ENCODE results near the gene TMEM50A. TPM values are rescaled to one million over a fixed set of nuclear protein-coding genes. Genes with fewer than 3 reads are reported as not detected.
"Not testable (repeated sequence)": the region's sequence is repeated elsewhere in the genome, so short reads cannot be mapped to it uniquely, and the experiment has no call there.

Gene TMEM50A
- total RNA-seq (2014; rRNA removed; shearing (Covaris generic)), result 124 and 132 TPM in 2 replicates

DNA sequence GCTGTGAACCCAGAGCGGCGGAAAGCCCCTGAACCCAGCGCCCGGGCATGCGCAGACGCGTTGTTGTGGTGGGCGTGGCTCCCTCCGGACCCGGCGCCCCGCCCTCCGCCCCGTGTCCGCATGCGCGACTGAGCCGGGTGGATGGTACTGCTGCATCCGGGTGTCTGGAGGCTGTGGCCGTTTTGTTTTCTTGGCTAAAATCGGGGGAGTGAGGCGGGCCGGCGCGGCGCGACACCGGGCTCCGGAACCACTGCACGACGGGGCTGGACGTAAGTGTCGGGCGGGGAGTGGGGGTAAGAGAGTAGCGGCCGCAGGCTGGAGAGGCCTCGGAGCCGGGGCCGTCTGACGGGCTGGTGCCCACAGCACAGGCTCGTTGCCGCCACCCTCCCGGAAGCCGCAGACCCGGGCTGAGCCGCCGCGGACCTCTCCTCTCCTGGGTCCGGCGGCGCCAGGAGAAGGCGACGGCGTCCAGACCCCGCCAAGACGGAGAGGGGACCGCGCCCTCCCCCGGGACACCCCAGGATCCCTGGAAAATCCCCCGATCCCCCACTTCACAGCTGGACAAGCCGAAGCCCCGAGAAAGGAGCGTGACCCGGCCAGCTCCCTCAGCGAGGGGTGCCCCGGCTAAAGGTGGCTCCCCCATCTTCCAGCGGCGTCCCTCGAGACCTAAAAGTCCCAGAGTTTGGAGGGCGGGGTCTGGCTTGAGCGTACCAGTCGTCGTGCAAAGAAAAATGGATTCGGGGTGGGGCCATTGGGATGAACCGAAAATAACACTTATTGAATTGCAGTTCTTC lies at the start of gene TMEM50A:
Gene TMEM50A (plus strand): TSS at position 147 of the 794 bp plus-strand sequence. CDS start 2,153 bp downstream, outside the sequence.
- peak; percentile 88 for DNase-seq (ENCODE audit: low read depth)

DNA sequence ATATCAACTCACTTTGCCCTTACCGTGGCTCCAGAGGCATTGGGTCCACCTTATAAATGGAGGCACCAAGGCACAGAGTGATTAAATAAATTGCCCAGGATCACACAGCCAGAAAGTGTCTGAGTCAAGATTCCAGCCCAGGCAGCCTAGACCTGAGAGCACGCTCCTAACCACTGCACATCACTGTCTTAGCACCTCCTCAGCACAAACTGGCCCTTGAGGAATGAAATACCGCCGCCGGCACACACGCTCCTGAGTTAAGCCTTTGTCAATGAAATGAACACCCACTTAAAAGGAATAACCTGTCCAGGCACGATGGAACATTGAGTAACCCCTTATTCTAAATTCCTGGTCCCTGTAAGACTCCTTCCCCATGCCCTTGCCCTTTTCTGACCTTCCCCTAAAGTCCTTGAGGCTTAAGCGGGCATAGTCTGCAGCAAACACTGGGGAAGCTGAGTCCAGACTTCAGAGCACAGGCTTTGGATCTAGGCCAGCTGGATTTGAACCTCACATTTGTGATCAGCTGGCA lies 49.5 kb upstream of the TMEM50A start:
- DNase-seq (ENCODE audit: low read depth), result not testable (repeated sequence)

DNA sequence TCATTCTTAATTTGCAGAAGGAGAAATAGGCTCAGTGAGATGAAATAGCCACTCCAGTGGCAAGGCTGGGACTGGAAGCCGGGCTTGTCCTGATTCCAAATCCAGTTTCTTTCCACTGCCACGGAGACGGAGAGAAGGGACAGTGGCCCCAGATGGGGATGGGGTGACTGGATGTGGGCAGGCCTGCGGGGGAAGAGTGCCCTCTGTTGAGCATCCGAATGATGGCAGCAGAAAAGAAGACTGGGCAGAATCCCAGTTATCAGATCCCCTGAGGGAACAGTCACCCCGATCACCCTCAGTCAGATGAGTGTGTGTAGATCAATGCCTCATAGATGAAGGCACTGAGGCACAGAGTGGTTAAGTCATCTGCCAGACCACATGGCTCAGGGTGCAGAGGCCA lies 48.1 kb upstream of the TMEM50A start:
- DNase-seq (ENCODE audit: low read depth), result not testable (repeated sequence)

DNA sequence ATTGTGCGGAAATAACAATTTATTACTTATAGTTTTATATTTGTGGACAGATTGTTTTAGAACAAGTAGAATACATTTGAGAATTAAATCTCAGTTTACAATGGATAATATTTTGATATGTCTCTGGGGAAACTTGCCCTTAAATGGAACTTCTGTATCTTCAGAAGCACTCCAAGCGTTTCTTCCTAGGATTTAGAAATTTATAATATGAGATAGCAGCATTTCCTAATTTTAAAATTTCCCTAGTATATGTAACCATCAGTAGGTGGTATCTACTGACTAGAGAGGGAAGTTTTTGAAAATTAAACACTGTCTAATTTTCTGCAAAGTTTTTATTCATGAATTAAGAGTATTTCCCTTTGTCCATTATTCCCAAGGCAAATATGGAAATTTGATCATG lies 44.7 kb upstream of the TMEM50A start:
- not testable (repeated sequence) for DNase-seq (ENCODE audit: low read depth)

DNA sequence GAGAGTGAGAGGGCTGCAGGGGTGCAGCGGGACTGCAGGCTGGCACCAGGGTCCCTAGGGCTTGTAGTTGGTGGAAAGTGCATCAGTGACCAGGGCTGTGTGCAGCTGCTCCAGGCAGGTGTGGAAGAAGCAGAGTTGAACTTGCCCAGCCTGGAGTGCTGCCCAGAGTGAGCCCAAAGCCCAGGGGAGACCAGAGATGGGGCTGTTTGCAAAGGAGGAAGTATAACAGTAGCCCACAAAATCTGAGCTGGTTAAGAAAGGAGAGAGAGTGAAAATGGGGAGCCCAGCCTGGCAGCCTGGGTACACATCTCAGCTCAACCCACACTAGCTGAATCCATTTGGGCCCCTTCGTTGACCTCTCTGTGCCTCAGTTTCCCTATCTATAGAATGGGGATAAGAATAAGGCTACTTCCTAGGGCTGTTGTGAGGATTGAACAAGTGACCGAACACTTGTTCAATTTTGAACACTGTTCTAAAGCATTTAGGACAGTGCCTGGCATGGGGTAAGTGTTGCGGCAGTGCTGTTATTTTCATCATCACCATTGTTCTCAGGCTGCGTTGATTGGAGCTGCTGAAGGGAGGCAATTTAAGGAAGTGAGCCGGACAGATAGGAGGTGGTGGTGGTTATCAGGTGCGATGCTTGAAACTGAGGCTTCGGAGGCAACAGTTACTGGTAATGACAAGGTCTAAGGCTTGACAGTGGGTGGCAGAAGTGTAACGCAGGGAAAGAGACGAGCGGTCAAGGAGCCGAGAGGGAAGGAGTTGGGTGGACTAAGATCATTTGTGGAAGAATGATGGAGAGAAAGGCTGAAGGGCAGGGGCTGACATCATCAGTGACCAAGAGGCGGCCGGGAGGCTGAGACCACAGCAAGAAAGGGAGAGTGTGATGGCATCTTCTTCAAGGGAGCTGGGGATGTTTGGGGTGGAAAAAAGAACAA lies 43.0 kb upstream of the TMEM50A start:
- not testable (repeated sequence) for DNase-seq (ENCODE audit: low read depth)

DNA sequence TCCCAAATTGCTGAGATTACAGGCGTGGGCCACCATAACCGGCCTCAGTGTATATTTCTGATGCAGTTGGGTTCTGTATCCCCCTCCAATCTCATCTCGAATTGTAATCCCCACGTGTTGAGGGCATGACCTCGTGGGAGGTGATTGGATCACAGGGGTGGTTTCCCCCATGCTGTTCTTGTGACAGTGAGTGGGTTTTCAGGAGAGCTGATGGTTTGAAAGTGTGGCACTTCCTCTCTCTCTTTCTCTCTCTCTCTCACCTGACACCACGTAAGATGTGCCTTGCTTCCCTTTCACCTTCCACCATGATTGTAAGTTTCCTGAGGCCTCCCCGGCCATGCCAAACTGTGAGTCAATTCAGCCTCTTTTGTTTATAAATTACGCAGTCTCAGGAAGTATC lies 41.6 kb upstream of the TMEM50A start:
- not testable (repeated sequence) for DNase-seq (ENCODE audit: low read depth)

DNA sequence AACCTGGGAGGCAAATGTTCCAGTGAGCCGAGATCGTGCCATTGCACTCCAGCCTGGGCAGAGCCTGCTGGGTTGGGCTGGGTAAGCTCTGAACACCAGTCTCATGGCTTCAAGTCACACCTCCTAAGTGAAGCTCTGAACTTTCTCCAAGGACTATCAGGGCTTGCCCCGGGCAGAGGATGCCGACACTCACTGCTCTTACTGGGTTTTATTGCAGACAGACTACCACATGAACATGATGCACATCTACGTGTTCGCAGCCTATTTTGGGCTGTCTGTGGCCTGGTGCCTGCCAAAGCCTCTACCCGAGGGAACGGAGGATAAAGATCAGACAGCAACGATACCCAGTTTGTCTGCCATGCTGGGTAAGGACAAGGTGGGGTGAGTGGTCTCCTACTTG lies 37.4 kb upstream of the TMEM50A start:
- DNase-seq (ENCODE audit: low read depth), result not testable (repeated sequence)

DNA sequence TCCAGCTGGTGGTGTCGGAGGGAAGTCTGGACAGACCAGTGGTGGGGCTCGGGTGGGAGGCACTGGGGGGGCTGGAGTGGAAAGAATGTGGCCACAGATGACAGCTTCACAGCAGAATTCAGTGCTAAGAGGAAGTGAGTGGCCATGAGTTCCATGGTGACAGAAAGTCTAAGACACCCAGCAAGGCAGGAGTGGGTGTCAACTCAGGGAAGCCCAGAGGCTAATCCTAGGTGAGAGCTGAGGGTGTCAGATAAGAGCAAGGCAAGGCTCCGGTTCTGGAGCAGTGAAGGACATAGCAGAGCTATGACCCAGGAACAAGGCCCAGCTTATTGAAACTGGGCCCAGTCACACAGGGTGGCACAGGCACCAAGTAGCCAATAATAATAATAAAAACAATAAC lies 35.8 kb upstream of the TMEM50A start:
- DNase-seq (ENCODE audit: low read depth), result not testable (repeated sequence)

DNA sequence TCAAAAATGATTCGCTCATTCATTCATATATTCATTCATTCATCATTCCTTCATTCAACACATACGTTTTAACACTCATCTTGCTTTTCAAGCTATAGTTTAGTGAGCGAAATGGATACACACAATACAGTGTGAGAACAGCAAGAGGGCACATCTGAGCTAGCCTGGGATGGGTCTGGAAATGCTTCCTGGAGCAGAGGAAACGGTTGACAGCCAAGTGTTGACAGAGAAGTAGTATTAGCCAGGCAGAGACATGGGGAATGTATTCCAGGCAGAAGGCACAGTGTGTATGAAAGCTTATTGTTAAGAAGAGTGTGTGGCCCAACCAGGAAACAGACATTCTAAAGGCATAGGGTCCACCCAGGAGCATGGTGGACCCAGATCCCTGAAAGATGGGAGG lies 33.2 kb upstream of the TMEM50A start:
- not testable (repeated sequence) for DNase-seq (ENCODE audit: low read depth)

DNA sequence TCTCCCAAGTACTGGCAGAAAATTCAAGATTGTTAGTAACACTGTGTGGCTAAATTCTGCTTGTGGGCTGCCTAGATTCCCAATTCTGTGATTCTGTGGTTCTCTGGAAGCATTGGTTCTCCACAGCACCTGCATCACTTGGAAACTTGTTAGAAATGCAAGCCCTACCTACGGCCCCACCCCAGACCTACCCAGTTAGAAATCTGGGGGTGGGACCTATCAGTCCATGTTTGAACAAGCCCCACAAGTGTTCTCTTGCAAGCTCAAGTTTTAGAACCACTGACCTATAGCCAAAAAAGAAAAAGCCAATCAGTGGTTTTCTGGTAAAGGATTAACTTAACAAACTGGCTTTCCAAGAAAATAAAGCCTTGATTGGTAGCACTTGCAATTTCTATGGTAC lies 30.0 kb upstream of the TMEM50A start:
- DNase-seq (ENCODE audit: low read depth), result not testable (repeated sequence)

DNA sequence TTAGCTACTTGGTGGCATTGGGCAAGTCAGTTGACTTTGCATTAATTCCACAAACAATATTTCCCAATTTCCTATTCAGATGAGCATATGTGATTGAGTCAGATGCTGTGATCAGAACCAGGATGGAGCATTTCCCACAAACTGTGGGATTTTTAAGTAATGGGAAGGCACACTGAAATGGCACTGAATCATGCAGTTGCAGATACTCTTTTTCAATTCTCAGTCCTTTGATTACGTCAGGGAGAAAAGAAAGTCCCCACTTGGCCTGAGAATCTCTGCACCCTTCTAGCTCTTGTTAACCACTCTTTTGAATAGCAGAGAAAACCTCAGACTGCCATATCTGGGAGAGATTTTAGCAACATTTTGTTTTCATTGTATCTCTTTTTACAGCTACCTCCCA lies 29.0 kb upstream of the TMEM50A start:
- not testable (repeated sequence) for DNase-seq (ENCODE audit: low read depth)

DNA sequence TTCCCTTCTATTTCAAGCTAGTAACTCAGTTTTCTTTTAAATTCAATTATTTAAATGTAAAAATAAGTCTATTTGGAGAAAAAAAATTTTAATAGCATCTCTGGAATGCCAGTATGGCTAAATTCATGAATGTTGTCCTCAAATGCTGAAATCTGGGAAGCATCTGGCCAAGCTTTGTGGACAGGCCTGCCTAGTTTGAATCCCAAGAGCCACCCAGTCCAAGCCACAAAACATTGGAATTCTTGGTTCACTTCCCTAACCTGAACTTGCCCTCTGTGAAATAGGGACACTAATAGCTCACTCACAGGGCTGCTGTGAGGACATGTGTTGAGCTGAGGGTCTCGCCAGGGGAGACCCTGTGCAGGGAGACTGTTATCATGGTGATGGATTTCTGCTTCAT lies 28.6 kb upstream of the TMEM50A start:
- DNase-seq (ENCODE audit: low read depth), result not testable (repeated sequence)

DNA sequence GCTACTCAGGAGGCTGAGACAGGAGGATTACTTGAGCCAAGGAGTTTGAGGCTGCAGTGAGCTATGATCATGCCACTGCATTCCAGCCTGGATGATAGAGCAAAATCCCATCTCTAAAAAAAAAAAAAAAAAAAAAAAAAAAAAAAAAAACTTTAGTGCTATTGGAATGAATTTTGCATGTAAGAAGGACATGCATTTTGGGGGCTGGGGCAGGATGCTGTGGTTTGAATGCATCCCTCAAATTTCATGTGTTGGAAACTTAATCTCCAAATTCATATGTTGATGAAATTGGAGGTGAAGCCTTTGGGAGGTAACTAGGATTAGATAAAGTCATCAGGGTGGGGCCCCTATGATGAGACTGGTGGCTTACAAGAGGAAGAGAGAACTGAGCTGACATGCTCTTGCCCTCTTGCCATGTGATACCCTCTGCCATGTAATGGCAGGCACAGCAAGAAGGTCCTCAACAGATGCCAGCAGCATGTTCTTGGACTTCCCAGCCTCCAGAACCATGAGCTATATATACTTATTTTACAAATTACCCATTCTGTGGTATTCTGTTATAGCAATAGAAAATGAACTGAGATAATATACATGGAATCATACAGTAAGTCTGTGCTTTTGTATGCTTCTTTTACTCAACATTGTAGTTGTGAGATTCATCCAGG lies 25.2 kb upstream of the TMEM50A start:
- DNase-seq (ENCODE audit: low read depth), result not testable (repeated sequence)

DNA sequence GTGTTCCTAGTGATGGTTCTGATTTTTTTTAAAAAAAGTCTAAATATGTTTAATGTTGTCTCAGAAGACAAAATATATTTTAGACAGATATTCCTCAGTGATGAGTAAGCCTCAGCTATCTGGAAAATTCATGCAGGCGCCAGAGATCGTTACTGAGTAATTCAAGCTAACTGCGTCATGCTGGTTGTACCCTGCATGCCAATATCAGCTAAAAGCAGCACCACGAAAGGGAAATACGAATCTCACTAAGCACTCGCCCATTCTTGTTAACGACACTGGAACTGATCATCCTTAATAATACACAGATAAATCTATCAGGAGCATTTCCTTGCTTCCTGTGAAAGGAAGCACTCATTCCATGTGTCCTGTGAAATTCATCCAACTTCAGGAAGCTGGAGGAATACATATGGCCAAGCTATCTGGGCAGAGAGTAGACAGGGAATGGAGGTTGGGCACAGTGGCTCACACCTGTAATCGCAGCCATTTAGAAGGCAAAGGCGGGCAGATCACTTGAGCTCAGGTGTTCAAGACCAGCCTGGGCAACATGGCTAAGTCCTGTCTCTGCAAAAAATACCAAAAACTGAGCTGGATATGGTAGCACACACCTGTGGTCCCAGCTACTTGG lies 17.7 kb upstream of the TMEM50A start:
- DNase-seq (ENCODE audit: low read depth), result not testable (repeated sequence)

DNA sequence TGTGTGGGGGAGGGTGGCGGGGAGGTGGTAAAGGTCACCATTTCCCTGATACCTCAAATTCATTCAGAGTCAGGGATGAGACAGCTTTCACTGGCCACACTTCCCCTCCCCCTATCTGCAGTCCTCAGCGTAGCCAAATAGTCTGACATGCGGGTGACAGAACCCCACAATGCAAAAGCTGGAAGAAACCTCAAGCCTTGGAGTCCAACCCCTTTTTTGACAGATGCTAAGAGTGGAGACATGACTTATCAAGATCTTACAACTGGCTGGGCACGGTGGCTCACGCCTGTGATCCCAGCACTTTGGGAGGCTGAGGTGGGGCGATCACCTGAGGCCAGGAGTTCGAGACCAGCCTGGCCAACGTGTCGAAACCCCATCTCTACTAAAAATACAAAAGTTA lies 16.0 kb upstream of the TMEM50A start:
- DNase-seq (ENCODE audit: low read depth), result not testable (repeated sequence)

DNA sequence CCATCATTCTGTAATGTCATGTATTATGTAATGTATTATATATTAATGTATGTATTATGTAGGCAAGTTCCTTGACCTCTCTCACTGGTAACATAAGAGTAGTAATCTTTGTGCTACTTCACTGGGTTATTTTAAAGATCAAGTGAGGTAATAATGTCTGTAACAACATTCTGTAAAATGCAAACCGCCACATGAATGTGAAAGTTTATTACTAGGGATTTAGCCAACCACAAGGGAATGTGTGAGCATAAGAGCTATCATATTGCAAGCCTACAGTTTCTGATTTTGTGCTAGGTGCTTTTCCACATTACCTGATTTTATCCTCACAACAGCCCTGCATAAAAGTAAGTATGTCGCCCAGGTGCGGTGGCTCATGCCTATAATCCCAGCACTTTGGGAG lies 13.7 kb upstream of the TMEM50A start:
- DNase-seq (ENCODE audit: low read depth), result not testable (repeated sequence)

DNA sequence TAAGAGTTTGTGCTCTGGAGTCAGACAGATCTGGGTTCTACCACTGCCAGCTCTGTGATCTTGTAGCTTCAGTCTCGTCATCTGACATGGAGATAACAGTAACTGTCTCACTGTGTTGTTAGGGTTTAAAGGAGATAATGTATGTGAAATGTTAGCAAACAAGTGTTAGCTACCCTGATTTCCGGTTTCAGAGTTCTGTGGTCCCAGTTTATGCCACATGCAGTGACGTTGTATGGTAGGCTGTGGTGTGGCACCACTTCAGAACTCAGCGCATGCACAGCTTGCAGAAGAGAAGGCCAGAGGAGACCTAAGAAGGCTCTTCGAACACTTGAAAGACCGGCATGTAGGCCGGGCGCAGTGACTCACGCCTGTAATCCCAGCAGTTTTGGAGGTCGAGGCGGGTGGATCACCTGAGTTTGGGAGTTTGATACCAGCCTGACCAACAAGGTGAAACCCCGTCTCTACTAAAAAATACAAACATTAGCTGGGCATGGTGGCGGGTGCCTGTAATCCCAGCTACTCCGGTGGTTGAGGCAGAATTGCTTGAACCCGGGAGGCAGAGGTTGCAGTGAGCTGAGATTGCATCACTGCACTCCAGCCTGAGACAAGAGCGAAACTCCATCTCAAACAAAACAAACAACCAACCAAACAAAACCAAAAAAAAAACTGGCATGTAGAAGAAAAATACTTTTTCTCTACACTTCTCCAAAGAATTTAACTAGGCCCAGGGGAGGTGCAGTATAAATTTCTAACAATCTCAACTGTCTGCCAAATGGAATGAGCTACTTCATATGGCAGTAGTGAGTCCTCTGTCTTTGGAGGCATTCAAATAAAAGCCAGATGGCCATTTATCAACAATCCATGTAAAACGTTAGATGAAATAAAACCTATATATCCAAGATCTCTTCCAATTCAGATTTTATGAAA lies 10.0 kb upstream of the TMEM50A start:
- not testable (repeated sequence) for DNase-seq (ENCODE audit: low read depth)

DNA sequence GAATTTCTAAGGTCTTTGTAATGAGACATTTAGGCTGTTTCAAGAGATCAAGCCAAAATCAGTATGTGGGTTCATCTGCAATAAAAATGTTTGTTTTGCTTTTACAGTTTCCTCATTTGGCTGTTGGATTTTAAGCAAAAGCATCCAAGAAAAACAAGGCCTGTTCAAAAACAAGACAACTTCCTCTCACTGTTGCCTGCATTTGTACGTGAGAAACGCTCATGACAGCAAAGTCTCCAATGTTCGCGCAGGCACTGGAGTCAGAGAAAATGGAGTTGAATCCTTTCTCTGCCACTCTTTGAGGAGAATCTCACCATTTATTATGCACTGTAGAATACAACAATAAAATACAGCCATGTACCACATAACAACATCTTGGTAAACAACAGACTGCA lies 9.3 kb upstream of the TMEM50A start:
- not testable (repeated sequence) for DNase-seq (ENCODE audit: low read depth)

DNA sequence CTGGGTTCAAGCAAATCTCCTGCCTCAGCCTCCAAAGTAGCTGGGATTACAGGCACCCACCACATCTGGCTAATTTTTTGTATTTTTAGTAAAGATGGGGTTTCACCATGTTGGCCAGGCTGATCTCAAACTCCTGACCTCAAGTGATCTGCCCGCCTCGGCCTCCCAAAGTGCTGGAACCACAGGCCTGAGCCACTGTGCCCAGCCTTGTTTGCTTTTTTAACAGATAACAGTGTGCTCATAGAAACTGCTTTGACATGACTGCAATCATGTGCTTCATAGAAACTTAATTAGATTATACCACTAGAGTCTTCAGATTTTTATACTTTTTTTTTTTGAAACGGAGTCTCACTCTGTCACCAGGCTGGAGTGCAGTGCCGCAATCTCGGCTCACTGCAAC lies 8.8 kb upstream of the TMEM50A start:
- not testable (repeated sequence) for DNase-seq (ENCODE audit: low read depth)

DNA sequence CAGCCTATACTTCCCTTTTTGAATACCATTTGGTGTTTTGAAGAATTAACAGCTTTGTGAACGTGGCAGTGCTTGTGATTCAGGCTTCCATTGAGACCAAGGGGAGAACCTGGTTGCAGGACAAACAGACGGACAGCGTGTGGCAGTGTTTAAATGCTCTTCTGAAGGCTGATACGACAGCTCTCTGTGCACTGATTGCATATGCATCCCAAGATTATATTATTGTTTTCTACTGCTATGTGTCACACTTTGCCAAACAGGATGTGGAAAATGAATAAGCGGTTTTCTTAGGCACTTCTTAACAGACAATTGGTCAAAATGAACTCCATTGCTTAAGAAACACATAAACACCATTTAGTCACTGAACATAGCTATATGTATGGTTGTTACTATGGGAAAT lies 8.2 kb upstream of the TMEM50A start:
- peak; percentile 30 for DNase-seq (ENCODE audit: low read depth)

All from RPMI7951 (cell line).